ENCODE results near the gene DLG2. TPM values are rescaled to one million over a fixed set of nuclear protein-coding genes. Genes with fewer than 3 reads are reported as not detected.

Gene DLG2
- total RNA-seq, 3 donors from 2014 or later (not counting 1 experiment from before 2014, with no cell fraction given), result 1.7 to 2.9 (median 2.2) TPM

GRCh38 chr11:85105868-85106267 lies 521.3 kb downstream of the DLG2 start:
- no peak overlapping the region for H3K27ac Mint-ChIP-seq
- no peak for TF ChIP-seq CTCF (IDR thresholded peaks at IDR 0.05)
- no peak overlapping the region for H3K4me3 ChIP-seq (ENCODE audit: low read length)
- no peaks in the 10 kb centered on the region for H3K36me3 ChIP-seq (ENCODE audit: control insufficient read depth, insufficient read depth, low read length)
- H3K4me1 Mint-ChIP-seq, result no peaks in the 10 kb centered on the region
- ATAC-seq (no peak), DNase-seq (no peak)
- no peaks in the 10 kb centered on the region for H3K27me3 ChIP-seq (ENCODE audit: control insufficient read depth, insufficient read depth, low read length)
- no peaks in the 10 kb centered on the region for H3K4me1 ChIP-seq (ENCODE audit: control insufficient read depth, insufficient read depth, low read length)
- peaks cover 23% of the 10 kb centered on the region for H3K36me3 Mint-ChIP-seq
- H3K27me3 Mint-ChIP-seq (ENCODE audit: low read depth in 2 of 2), result no peaks in the 10 kb centered on the region
- no peaks in the 10 kb centered on the region for H3K9me3 ChIP-seq (ENCODE audit: control insufficient read depth, insufficient read depth, low read length)
- no peak overlapping the region for H3K4me3 Mint-ChIP-seq
- intact Hi-C loops (cut with micrococcal nuclease), result no loop called here
- H3K9me3 Mint-ChIP-seq, result peaks cover 16 to 27% of the 10 kb centered on the region in 2 donors
- H3K27ac ChIP-seq (ENCODE audit: low read length), result no peak overlapping the region

- 100% methylated on average over 2 of the region's 3 CpGs for WGBS (ENCODE audit: insufficient coverage)
- peaks cover 18 to 25% of the 10 kb centered on the region in 2 donors for H3K9me3 Mint-ChIP-seq
- no peaks in the 10 kb centered on the region for H3K4me1 ChIP-seq (ENCODE audit: control insufficient read depth, insufficient read depth, low read length)
These were observed 527.6 kb downstream of the DLG2 start for GRCh38 chr11:85099522-85099921.

GRCh38 chr11:85098996-85099395 lies 528.1 kb downstream of the DLG2 start:
- H3K9me3 Mint-ChIP-seq, result peaks cover 15 to 22% of the 10 kb centered on the region in 2 donors
- no peaks in the 10 kb centered on the region for H3K4me1 ChIP-seq (ENCODE audit: control insufficient read depth, insufficient read depth, low read length)
- no peak overlapping the region for H3K4me3 ChIP-seq (ENCODE audit: low read length)
- no peaks in the 10 kb centered on the region for H3K36me3 ChIP-seq (ENCODE audit: control insufficient read depth, insufficient read depth, low read length)
- 86% methylated on average over 4 of the region's 4 CpGs for WGBS (ENCODE audit: insufficient coverage)
- H3K27ac ChIP-seq (ENCODE audit: low read length), result no peak overlapping the region
- no peaks in the 10 kb centered on the region for H3K27me3 Mint-ChIP-seq (ENCODE audit: low read depth in 2 of 2)
- intact Hi-C loops (cut with micrococcal nuclease), result no loop called here
- no peaks in the 10 kb centered on the region for H3K27me3 ChIP-seq (ENCODE audit: control insufficient read depth, insufficient read depth, low read length)
- DNase-seq, result no peak
- peaks cover 14% of the 10 kb centered on the region for H3K36me3 Mint-ChIP-seq
- H3K4me1 Mint-ChIP-seq, result no peaks in the 10 kb centered on the region
- no peak for TF ChIP-seq CTCF (IDR thresholded peaks at IDR 0.05)
- ATAC-seq, result no peak
- peaks cover 6% of the 10 kb centered on the region for H3K9me3 ChIP-seq (ENCODE audit: control insufficient read depth, insufficient read depth, low read length)
- no peak overlapping the region for H3K27ac Mint-ChIP-seq
- H3K4me3 Mint-ChIP-seq, result no peak overlapping the region

More at GRCh38 chr11:85099522-85099921, 527.6 kb downstream of the DLG2 start:
- Histone ChIP-seq H3K36me3 (ENCODE audit: control insufficient read depth, insufficient read depth, low read length) (no peaks in the 10 kb centered on the region), H3K27ac (ENCODE audit: low read length) (no peak overlapping the region), H3K9me3 (ENCODE audit: control insufficient read depth, insufficient read depth, low read length) (peaks cover 6% of the 10 kb centered on the region), H3K27me3 (ENCODE audit: control insufficient read depth, insufficient read depth, low read length) (no peaks in the 10 kb centered on the region), H3K4me3 (ENCODE audit: low read length) (no peak overlapping the region)
- ATAC-seq (no peak), DNase-seq (no peak)
- Mint-ChIP-seq H3K27ac (no peak overlapping the region), H3K36me3 (peaks cover 19% of the 10 kb centered on the region), H3K4me1 (no peaks in the 10 kb centered on the region), H3K27me3 (ENCODE audit: low read depth in 2 of 2) (no peaks in the 10 kb centered on the region), H3K4me3 (no peak overlapping the region)
- intact Hi-C loops (cut with micrococcal nuclease), result no loop called here
- no peak for TF ChIP-seq CTCF (IDR thresholded peaks at IDR 0.05)

GRCh38 chr11:85096939-85097338 lies 530.2 kb downstream of the DLG2 start:
- Mint-ChIP-seq H3K4me3 (no peak overlapping the region), H3K27ac (no peak overlapping the region), H3K9me3 (peaks cover 13 to 22% of the 10 kb centered on the region in 2 donors), H3K4me1 (no peaks in the 10 kb centered on the region), H3K27me3 (ENCODE audit: low read depth in 2 of 2) (no peaks in the 10 kb centered on the region), H3K36me3 (peaks cover 14% of the 10 kb centered on the region)
- no peaks in the 10 kb centered on the region for H3K36me3 ChIP-seq (ENCODE audit: control insufficient read depth, insufficient read depth, low read length)
- 65% methylated on average over 6 of the region's 6 CpGs for WGBS (ENCODE audit: insufficient coverage)
- H3K4me1 ChIP-seq (ENCODE audit: control insufficient read depth, insufficient read depth, low read length), result no peaks in the 10 kb centered on the region
- peaks cover 6% of the 10 kb centered on the region for H3K9me3 ChIP-seq (ENCODE audit: control insufficient read depth, insufficient read depth, low read length)
- no peak overlapping the region for H3K4me3 ChIP-seq (ENCODE audit: low read length)
- ATAC-seq (no peak), DNase-seq (no peak)
- H3K27me3 ChIP-seq (ENCODE audit: control insufficient read depth, insufficient read depth, low read length), result no peaks in the 10 kb centered on the region
- TF ChIP-seq CTCF (IDR thresholded peaks at IDR 0.05), result no peak
- intact Hi-C loops (cut with micrococcal nuclease), result no loop called here
- H3K27ac ChIP-seq (ENCODE audit: low read length), result no peak overlapping the region
